Measurements from ENCODE around the gene CCDC185.

- TF ChIP-seq, protein P1, sequence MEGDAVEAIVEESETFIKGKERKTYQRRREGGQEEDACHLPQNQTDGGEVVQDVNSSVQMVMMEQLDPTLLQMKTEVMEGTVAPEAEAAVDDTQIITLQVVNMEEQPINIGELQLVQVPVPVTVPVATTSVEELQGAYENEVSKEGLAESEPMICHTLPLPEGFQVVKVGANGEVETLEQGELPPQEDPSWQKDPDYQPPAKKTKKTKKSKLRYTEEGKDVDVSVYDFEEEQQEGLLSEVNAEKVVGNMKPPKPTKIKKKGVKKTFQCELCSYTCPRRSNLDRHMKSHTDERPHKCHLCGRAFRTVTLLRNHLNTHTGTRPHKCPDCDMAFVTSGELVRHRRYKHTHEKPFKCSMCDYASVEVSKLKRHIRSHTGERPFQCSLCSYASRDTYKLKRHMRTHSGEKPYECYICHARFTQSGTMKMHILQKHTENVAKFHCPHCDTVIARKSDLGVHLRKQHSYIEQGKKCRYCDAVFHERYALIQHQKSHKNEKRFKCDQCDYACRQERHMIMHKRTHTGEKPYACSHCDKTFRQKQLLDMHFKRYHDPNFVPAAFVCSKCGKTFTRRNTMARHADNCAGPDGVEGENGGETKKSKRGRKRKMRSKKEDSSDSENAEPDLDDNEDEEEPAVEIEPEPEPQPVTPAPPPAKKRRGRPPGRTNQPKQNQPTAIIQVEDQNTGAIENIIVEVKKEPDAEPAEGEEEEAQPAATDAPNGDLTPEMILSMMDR (IDR thresholded peaks at IDR 0.05; ENCODE audit: low read length): no peak
- TF ChIP-seq EZH2 (IDR thresholded peaks at IDR 0.05; ENCODE audit: borderline replicate concordance, low read length): no peak
Observed at GRCh38 chr1:223402790-223403142, 9.6 kb downstream of the CCDC185 start.

Measured in OCI-LY1 (cell line).